Stimulated activated effector memory CD8-positive, alpha-beta T cell treated with anti-CD3 and anti-CD28 coated beads, Interleukin-12 subunit alpha, Interleukin-12 subunit beta, amount 100 ng/mL, for 72 hours (primary cell): ENCODE results near the gene CFAP20.
"Not testable (repeated sequence)": the region's sequence is repeated elsewhere in the genome, so short reads cannot be mapped to it uniquely, and the experiment has no call there.

Experiments used
- ATAC-seq: fragments of 150-1000 bp; cut with Tn5 transposase; 2 replicates; pipeline ENCODE4 v1.10.0; 2021
- DNase-seq, 2 donors: peaks; one replicate each; pipeline ENCODE4 v3.0.0; 2021 to 2022; ENCODE audit warnings: low spot score in 2 of 2
- H3K27ac Mint-ChIP-seq: one replicate; pipeline ENCODE4 v1.8.0; 2022; ENCODE audit warnings: mild to moderate bottlenecking, mixed read lengths
- H3K36me3 Mint-ChIP-seq: one replicate; pipeline ENCODE4 v1.8.0; 2022; ENCODE audit warnings: mild to moderate bottlenecking, mixed read lengths
- H3K4me1 Mint-ChIP-seq: one replicate; pipeline ENCODE4 v1.8.0; 2022; ENCODE audit warnings: mixed read lengths
- H3K4me3 Mint-ChIP-seq: one replicate; pipeline ENCODE4 v1.8.0; 2022; ENCODE audit warnings: mild to moderate bottlenecking, mixed read lengths
- H3K9me3 Mint-ChIP-seq: one replicate; pipeline ENCODE4 v1.8.0; 2022; ENCODE audit warnings: mixed read lengths

CFAP20 gene

GRCh38 chr16:58072134-58072533 lies 57.0 kb downstream of the CFAP20 start:
- ATAC-seq, H3K4me1 Mint-ChIP-seq, DNase-seq, H3K36me3 Mint-ChIP-seq, H3K4me3 Mint-ChIP-seq, H3K27ac Mint-ChIP-seq, H3K9me3 Mint-ChIP-seq: not testable (repeated sequence)

- no peak for DNase-seq
- Mint-ChIP-seq H3K9me3 (no peaks in the 10 kb centered on the region), H3K27ac (no peak overlapping the region), H3K4me1 (no peaks in the 10 kb centered on the region), H3K36me3 (no peaks in the 10 kb centered on the region), H3K4me3 (no peak overlapping the region)
- no peak for ATAC-seq
These were observed 58.6 kb downstream of the CFAP20 start for GRCh38 chr16:58070585-58070984.
